ENCODE results near the gene CAPZA1. TPM values are rescaled to one million over a fixed set of nuclear protein-coding genes. Genes with fewer than 3 reads are reported as not detected.
A peak's percentile ranks its signal among the peaks of the same experiment; 100 is the strongest.

The CAPZA1 gene
- total RNA-seq, 2 donors from 2014 or later: 87.3 to 144 TPM

DNA sequence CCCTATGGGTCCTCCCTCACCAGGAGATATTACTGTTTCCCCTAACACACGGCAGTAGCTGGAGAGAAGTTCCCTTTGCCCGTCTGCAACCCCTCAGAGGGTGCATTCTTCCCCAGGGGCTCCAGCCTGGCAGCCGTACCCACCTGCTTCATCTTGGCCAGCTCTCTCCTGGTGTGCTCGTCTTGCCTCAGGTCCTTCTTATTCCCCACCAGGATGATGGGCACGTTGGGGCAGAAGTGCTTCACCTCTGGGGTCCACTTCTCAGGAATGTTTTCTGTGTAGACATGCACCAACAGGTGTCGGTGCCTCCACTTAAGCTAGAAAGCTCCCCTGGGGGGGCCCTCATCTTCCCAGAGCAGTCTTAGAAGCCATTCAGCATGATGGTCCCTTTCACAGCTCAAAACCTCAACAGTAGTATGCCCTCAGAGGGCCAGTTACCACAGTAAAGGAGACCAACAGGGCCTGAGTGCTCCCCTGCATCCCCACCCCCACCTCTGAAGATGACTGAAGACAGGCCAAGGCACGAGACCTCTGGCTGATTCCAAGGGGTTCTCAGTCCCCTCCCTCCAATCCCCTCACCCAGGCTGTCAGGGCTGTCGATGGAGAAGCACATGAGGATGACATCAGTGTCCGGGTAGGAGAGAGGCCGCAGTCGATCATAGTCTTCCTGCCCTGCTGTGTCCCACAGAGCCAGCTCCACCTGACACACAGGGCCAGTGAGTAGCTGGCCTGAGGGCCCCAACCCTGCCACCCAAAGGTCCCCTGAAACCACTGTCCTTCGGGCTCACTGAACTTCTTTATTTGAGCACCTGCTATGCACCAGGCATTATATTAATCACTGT, 83.0 kb downstream of the CAPZA1 start:
- no peak overlapping the region for H3K4me3 ChIP-seq
- no peaks in the 10 kb centered on the region for H3K9me3 ChIP-seq
- no peaks in the 10 kb centered on the region for H3K27me3 ChIP-seq (replicated peaks; ENCODE audit: insufficient read depth)
- DNase-seq (ENCODE audit: low spot score) (no peak), ATAC-seq (ENCODE audit: insufficient number of reproducible peaks, low FRiP score, low read depth) (no peak)
- no peak for TF ChIP-seq CTCF (IDR thresholded peaks at IDR 0.05)
- peaks cover 20 to 71% of the 10 kb centered on the region in 2 donors for H3K4me1 ChIP-seq (ENCODE audit: control insufficient read depth in 1 of 2, low read depth in 2 of 2)
- peaks cover 26% of the 10 kb centered on the region for H3K36me3 ChIP-seq
- H3K27ac ChIP-seq: peak overlapping the region; percentile 72 to 87

GRCh38 chr1:112703706-112704105, 84.1 kb downstream of the CAPZA1 start:
- H3K4me3 ChIP-seq: no peak overlapping the region

GRCh38 chr1:112704391-112704933, 84.8 kb downstream of the CAPZA1 start:
- peaks cover 20 to 70% of the 10 kb centered on the region in 2 donors for H3K4me1 ChIP-seq (ENCODE audit: control insufficient read depth in 1 of 2, low read depth in 2 of 2)
- DNase-seq (ENCODE audit: low spot score) (no peak), ATAC-seq (ENCODE audit: insufficient number of reproducible peaks, low FRiP score, low read depth) (no peak)
- H3K9me3 ChIP-seq: no peaks in the 10 kb centered on the region
- peak overlapping the region; percentile 92 for H3K4me3 ChIP-seq
- H3K36me3 ChIP-seq: peaks cover 15% of the 10 kb centered on the region
- TF ChIP-seq CTCF (IDR thresholded peaks at IDR 0.05): no peak
- no peaks in the 10 kb centered on the region for H3K27me3 ChIP-seq (replicated peaks; ENCODE audit: insufficient read depth)
- peak overlapping the region; percentile 79 to 99 for H3K27ac ChIP-seq

More at GRCh38 chr1:112703706-112704105, 84.1 kb downstream of the CAPZA1 start:
- Histone ChIP-seq H3K27ac (peak overlapping the region; percentile 79 to 99), H3K27me3 (replicated peaks; ENCODE audit: insufficient read depth) (no peaks in the 10 kb centered on the region), H3K4me1 (ENCODE audit: control insufficient read depth in 1 of 2, low read depth in 2 of 2) (peaks cover 20 to 76% of the 10 kb centered on the region in 2 donors), H3K9me3 (no peaks in the 10 kb centered on the region), H3K36me3 (peaks cover 17% of the 10 kb centered on the region)
- TF ChIP-seq CTCF (IDR thresholded peaks at IDR 0.05): no peak
- ATAC-seq (ENCODE audit: insufficient number of reproducible peaks, low FRiP score, low read depth) (no peak), DNase-seq (ENCODE audit: low spot score) (no peak)

- no peaks in the 10 kb centered on the region for H3K9me3 ChIP-seq
- peak overlapping the region; percentile 79 to 99 for H3K27ac ChIP-seq
- peaks cover 15% of the 10 kb centered on the region for H3K36me3 ChIP-seq
- peak overlapping the region; percentile 92 for H3K4me3 ChIP-seq
- DNase-seq (ENCODE audit: low spot score): peak; percentile 84
- TF ChIP-seq CTCF (IDR thresholded peaks at IDR 0.05): no peak
- peak; percentile 33 for ATAC-seq (ENCODE audit: insufficient number of reproducible peaks, low FRiP score, low read depth)
- peaks cover 18 to 64% of the 10 kb centered on the region in 2 donors for H3K4me1 ChIP-seq (ENCODE audit: control insufficient read depth in 1 of 2, low read depth in 2 of 2)
- H3K27me3 ChIP-seq (replicated peaks; ENCODE audit: insufficient read depth): no peaks in the 10 kb centered on the region
These were observed 85.4 kb downstream of the CAPZA1 start for GRCh38 chr1:112704934-112705627.

Data from thoracic aorta (tissue), 2 donors.